GM13977 (cell line): Measurements from ENCODE around the gene EPHA2.

Source experiments
- DNase-seq: peaks from one replicate; pipeline ENCODE4 v3.0.0; 2012; ENCODE audit warnings: low spot score
- CTCF ChIP-seq: IDR thresholded peaks from 2 replicates; pipeline ENCODE4 v1.5.1; 2012; ENCODE audit warnings: mild to moderate bottlenecking, control low read depth; ENCODE audit not compliant: insufficient read depth; ENCODE audit errors: extremely low read depth, missing control alignments
- in situ Hi-C: fragments of 300-500 bp; cut with MboI; formaldehyde crosslinking; loops from one replicate; pipeline ENCODE4 v1.12.0; 2022; ENCODE audit warnings: low sequenced_read_pairs, low pct_unique_long_range_greater_than_20kb, mixed read lengths, inconsistent platforms; ENCODE audit not compliant: unreplicated experiment

EPHA2 gene

GRCh38 chr1:16075337-16076030, 80.4 kb downstream of the EPHA2 start:
- no peak for DNase-seq
- in situ Hi-C loops = no loop called here
- no peak for TF ChIP-seq CTCF
